HG03095 (cell line): ENCODE measurements around the gene NAA80.

Experiments used
- ATAC-seq: cut with Tn5 transposase; IDR thresholded peaks from one replicate; pipeline ENCODE4 v1.9.1; 2021; ENCODE audit warnings: moderate library complexity; ENCODE audit not compliant: unreplicated experiment

Gene NAA80, protein sequence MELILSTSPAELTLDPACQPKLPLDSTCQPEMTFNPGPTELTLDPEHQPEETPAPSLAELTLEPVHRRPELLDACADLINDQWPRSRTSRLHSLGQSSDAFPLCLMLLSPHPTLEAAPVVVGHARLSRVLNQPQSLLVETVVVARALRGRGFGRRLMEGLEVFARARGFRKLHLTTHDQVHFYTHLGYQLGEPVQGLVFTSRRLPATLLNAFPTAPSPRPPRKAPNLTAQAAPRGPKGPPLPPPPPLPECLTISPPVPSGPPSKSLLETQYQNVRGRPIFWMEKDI

GRCh38 chr3:50298836-50299637, at the start of gene NAA80, which contains the start of gene HYAL3:
Gene NAA80, minus strand, starts transcription at chr3:50299405. Its CDS starts 1,942 bp downstream, at chr3:50297463.
Gene HYAL3, minus strand, starts transcription at chr3:50299405. Its CDS starts 3,803 bp downstream, at chr3:50295602.
- peak; percentile 79 for ATAC-seq

GRCh38 chr3:50347187-50347813, 48.1 kb upstream of the NAA80 start:
- ATAC-seq, result no peak

GRCh38 chr3:50345586-50346234, 46.5 kb upstream of the NAA80 start, which contains the start of gene ZMYND10:
Gene ZMYND10, minus strand, starts transcription at chr3:50345732. Its CDS starts 153 bp downstream, at chr3:50345579.
- no peak for ATAC-seq

DNA sequence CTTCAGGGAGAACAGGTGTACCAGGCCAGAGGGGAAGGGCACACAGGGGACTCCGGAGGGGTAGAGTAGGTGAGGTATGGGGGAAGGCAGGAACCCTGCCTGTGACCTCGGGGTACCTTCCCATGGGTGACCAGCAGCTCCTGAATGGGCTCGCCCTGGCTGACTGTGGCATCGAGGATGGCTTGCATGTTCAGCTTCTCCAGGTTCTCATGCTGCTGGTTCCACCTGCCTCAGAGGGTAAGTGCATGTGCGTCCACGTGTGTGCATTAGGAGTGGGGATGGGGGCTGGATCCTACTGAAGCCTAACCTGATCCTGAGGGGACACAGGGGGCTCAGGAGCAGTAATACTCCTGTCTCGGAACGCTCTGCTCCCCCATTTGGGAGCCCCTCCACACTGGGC, 45.8 kb upstream of the NAA80 start:
- ATAC-seq, result no peak

DNA sequence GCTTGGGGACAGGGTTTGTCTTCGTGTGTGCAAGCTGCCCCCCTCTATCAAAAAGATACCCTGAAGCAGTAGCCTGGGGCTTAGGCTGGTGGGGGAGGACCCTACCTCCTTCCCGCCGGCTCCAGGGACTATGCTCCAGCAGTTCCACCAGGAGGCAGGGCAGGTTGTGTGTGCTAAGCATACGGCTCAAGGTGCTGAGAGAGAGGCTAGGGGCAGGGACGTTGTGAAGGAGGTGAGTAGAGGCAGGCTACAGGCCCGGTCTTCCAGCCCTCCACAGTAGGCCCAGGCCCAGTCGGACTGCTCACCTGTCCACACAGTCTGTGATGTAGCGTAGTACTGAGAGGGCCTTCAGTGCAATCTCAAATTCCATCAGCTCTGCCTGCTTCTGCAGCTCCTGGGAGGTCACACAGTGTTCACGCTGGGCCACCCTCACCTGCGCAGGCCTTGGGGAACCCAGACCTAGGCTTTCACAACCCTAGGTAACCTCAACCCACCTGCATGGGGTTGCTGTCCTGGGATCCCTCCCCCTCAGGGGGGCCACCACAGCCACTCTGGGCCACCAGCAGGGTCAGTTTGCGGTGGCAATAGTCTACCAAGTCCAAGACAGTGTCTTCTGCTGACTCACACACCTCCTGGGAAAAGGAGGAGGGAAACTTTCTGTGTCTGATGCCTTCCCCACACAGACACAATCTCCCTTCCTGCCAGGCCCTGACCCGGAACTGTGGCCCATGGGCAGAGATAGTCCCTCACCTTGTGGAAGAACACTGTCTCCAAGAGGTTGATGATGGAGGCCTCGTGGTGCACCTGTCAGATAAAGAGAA, 43.8 kb upstream of the NAA80 start:
- ATAC-seq, result no peak

GRCh38 chr3:50341996-50342650, 42.9 kb upstream of the NAA80 start:
- ATAC-seq, result no peak

GRCh38 chr3:50341537-50341936, 42.3 kb upstream of the NAA80 start:
- no peak for ATAC-seq

- ATAC-seq, result peak; percentile 19
These were observed 41.5 kb upstream of the NAA80 start, which contains the start of gene RASSF1 for GRCh38 chr3:50340448-50341329. Gene RASSF1, minus strand, starts transcription at chr3:50340836. Its CDS starts 31 bp downstream, at chr3:50340805.

- ATAC-seq, result no peak
These were observed 40.9 kb upstream of the NAA80 start for GRCh38 chr3:50340147-50340447.

- ATAC-seq, result no peak
These were observed 40.4 kb upstream of the NAA80 start for GRCh38 chr3:50339485-50340146.

DNA sequence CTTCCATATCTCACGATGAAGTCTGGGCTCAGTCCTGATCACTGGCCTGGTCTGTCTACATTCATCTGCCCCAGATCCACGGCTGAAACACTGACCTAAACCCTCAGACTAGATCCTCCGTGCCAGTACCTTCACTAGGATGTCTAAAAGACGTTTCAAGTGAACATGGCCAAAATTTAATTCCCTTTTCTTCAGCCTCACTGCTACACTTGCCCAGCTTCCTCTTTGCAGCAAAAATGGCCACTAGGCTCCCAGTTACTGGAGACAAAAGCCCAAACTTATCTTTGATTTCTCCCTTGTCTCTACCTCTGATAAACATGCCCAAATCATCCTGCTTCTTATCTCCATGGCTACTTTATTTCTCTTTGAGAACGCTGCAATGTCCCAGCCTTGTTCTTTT, 39.8 kb upstream of the NAA80 start:
- ATAC-seq, result no peak

- ATAC-seq, result peak; percentile 64
These were observed 38.1 kb upstream of the NAA80 start for GRCh38 chr3:50337175-50337861.

DNA sequence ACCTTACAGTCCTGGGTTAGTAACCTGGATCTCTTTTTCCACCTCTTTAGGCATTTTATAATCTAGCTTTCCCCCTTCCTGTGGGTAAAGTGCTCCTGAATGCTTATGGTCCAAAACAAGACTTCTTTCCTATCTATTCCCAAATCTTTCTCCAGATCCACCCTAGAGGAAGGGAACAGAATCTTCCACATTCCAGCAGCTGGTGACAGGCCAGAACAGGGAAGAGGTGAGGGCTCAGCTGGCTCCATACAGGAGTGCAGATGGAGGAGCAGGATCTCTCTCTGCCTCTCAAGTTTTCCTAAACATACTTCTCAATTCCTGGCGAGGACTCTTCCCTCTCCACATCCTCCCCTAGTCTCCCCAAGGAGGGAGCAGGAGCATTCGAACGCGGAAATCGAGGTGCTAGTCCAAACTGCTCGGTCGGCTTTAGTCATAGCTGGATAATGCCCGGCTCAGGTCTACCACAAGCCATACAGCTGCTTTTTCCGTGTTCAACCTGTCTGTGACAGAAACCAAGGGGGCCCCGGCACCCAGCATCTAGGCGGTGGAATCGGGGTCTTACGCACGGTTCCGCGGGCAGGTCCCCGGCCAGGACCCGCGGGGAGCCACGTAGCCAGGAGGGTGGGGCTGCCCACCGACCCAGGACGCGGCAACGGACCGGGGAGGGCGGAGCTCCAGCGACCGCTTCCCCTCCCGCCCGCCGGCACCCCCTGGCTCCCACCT, 37.4 kb upstream of the NAA80 start:
- ATAC-seq, result peak; percentile 23

DNA sequence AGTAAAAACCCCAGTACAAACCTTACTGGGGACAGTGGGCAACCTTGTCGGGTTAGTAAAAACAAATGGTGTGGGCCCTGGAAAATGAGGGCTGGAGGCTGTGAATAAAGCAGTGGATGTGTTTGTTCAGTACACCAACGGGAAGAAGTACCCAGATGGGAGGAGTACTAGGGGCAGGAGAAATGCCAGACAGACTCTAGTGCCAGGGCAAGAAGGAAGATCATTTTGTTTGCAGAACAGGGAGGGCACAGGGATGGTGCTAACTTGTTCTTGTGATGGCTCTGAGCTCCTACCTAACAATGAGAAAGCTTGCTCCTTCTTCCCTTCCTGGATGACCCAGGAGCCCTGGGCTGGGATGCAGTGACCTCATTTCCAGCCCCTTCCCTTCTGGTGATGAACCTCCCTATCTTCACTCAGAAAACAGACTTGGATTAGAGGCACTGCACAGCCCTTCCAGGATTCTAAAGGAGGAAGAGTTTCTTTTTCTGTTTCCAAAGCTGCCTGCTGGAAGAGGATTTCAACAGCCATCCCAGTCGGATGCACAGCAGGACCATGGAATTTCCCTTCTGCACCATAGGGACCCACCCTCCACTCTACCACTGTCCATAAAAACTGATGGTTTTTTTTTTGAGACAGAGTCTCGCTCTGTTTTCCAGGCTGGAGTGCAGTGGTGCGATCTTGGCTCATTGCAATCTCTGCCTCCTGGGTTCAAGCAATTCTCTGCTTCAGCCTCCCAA, 35.3 kb upstream of the NAA80 start:
- ATAC-seq, result no peak

DNA sequence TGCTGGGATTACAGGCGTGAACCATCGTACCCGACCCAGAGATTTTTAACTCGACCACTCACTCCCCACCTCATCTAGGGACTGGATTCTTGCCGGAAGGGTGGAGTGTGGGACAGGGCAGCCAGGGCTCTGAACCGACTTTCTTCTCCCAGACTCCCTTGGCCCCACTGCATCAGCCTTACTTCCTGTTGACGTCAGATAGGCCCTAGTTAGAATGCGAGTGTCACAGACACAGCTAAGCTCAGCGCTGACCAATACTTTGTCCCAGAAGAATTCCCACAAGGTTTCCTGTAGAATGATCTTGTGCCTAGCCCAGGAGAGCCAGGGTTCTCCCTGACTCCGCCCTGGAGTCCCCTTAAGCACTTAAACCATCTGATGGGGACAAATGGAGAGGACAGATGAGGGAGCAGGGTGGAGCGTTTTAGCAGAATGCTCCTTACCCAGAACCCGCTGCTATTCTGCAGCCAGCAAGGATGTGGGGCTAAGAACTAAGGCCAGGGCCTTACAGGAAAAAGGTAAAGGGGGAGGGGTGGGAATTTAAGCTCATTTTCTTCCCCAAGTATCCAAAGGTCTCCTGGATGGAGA, 34.6 kb upstream of the NAA80 start:
- ATAC-seq, result no peak

DNA sequence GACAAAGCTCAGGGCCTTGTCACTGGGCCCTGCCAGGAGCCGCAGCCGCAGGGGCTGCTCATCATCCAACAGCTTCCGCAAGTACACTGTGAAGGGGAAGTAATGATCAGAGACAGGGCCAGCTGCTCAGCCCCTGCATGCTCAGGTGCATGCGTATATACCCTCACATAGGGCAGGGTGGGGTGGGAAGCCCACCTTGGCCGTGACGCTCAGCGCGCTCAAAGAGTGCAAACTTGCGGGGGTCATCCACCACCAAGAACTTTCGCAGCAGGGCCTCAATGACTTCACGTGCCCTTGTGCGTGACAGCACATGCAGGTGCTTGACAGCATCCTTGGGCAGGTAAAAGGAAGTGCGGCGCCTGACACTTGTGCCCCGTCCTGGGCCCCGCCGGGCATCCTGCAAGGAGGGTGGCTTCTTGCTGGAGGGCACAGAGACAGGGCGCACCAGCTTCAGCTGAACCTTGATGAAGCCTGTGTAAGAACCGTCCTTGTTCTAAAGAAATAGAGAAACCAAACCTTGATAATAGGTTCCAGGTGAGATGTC, 32.2 kb upstream of the NAA80 start:
- no peak for ATAC-seq
